Transverse colon (tissue), 4 donors: ENCODE data around the gene PTPN1. TPM values are rescaled to one million over a fixed set of nuclear protein-coding genes. Genes with fewer than 3 reads are reported as not detected.

ENCODE experiments used
- DNase-seq: peaks from one replicate; pipeline ENCODE4 v3.0.0-alpha.2; 2019
- H3K27ac ChIP-seq, 4 donors: fragments of 200-600 bp; sonication (generic); 2 replicates each; pipeline ENCODE4 v1.5.1; 2016 to 2018; ENCODE audit warnings: inconsistent platforms in 4 of 4
- H3K27me3 ChIP-seq: fragments of 200-600 bp; sonication (generic); 2 replicates; pipeline ENCODE4 v1.5.1; 2017; ENCODE audit warnings: inconsistent platforms
- H3K36me3 ChIP-seq, 4 donors: fragments of 200-600 bp; sonication (generic); 2 replicates each; pipeline ENCODE4 v1.5.1; 2017 to 2019; ENCODE audit warnings: inconsistent platforms in 4 of 4
- H3K4me1 ChIP-seq, 4 donors: fragments of 200-600 bp; sonication (generic); 2 replicates each; pipeline ENCODE4 v1.5.1; 2017 to 2020; ENCODE audit warnings: inconsistent platforms in 4 of 4
- H3K4me3 ChIP-seq, 4 donors: fragments of 200-600 bp; sonication (generic); 1 replicate in 1 of 4; 2 replicates in 3 of 4; pipeline versions ENCODE4 v1.5.1 to v1.6.1; 2017 to 2019; ENCODE audit warnings: inconsistent platforms in 4 of 4
- H3K9me3 ChIP-seq, 2 donors: fragments of 200-600 bp; sonication (generic); 2 replicates each; pipeline ENCODE4 v1.5.1; 2017 to 2019; ENCODE audit warnings: inconsistent platforms in 2 of 2
- CTCF ChIP-seq, 5 experiments: fragments of 200-600 bp in 3 of 5; fragments of 450-650 bp in 2 of 5; sonication (generic) in 3 of 5; IDR thresholded peaks; 1 replicate in 2 of 5; 2 replicates in 3 of 5; pipeline ENCODE4 v1.5.1; 2016 to 2017; ENCODE audit warnings: antibody characterized with exemption in 5 of 5, inconsistent platforms in 3 of 5, mild to moderate bottlenecking in 2 of 5, moderate library complexity in 1 of 5
- EP300 ChIP-seq: sonication (generic); formaldehyde crosslinking; IDR thresholded peaks from one replicate; pipeline ENCODE4 v1.6.1; 2017; ENCODE audit warnings: antibody characterized with exemption, low read depth
- POLR2A ChIP-seq: fragments of 450-650 bp; IDR thresholded peaks from one replicate; pipeline ENCODE4 v1.6.1; 2016; ENCODE audit warnings: antibody characterized with exemption, mild to moderate bottlenecking, moderate library complexity
- POLR2AphosphoS5 ChIP-seq, 3 donors: sonication (generic); formaldehyde crosslinking; IDR thresholded peaks; one replicate each; pipeline ENCODE4 v1.6.1; 2016; ENCODE audit warnings: antibody characterized with exemption in 3 of 3
- WGBS, 2 donors: methylation state at CpG; one replicate each; pipeline ENCODE4 v1.1.5; 2018; ENCODE audit warnings: low coverage in 1 of 2; 5-methylcytosine and 5-hydroxymethylcytosine counted together
- in situ Hi-C, 4 donors: fragments of 200-750 bp; cut with MboI; loops; one replicate each; pipeline versions ENCODE4 v1.15.0 to v1.15.1; 2017; ENCODE audit warnings: low sequenced_read_pairs in 3 of 4, low pct_ligation_motif_present in 1 of 4, low pct_unique_long_range_greater_than_20kb in 1 of 4
- intact Hi-C: fragments of 100-400 bp; cut with DNase I; formaldehyde crosslinking; loops from one replicate; pipeline ENCODE4 v1.15.1; 2023; ENCODE audit warnings: low total_unique reads
- total RNA-seq, 4 donors: library from RNA; depleted of rRNA; stranded (reverse); fragments of >200 nt; gene quantifications; one replicate each; pipeline ENCODE4 v1.1.0, GENCODE V29; 2016

The PTPN1 gene
- total RNA-seq, 4 donors from 2014 or later, result 19.3 to 34.8 (median 28.8) TPM

- TF ChIP-seq CTCF (IDR thresholded peaks at IDR 0.05), result peak; percentile 69 to 79 (median 72)
- TF ChIP-seq POLR2AphosphoS5 (IDR thresholded peaks at IDR 0.05), result no peak
- no peaks in the 10 kb centered on the region for H3K9me3 ChIP-seq
- DNase-seq, result peak; percentile 78
- 53% methylated on average over 12 of the region's 12 CpGs for WGBS, 2 donors
- H3K27me3 ChIP-seq, result no peaks in the 10 kb centered on the region
- in situ Hi-C loops, result loop anchor here (5.0 to 10.0 kb wide), 6 partner anchors 64 to 391 kb away; partner anchors contain the start of gene PTPN1 (in 1 of the 4)
- H3K4me3 ChIP-seq, result no peak overlapping the region
- H3K4me1 ChIP-seq, result peaks cover 9 to 43% (median 32%) of the 10 kb centered on the region in 4 donors
- peak overlapping the region; percentile 51 to 75 (median 60) for H3K27ac ChIP-seq
- intact Hi-C loops, result loop anchor here (1.0 to 5.0 kb wide), 2 partner anchors 94 to 390 kb away; no protein-coding TSS in a partner anchor
- peaks cover 0 to 29% (median 15%) of the 10 kb centered on the region in 4 donors for H3K36me3 ChIP-seq
Measured at GRCh38 chr20:50575865-50576720, 65.9 kb downstream of the PTPN1 start.

- Histone ChIP-seq H3K27ac (peak overlapping the region; percentile 56 to 75 (median 62)), H3K4me1 (peaks cover 9 to 41% (median 30%) of the 10 kb centered on the region in 4 donors), H3K9me3 (no peaks in the 10 kb centered on the region), H3K36me3 (peaks cover 0 to 42% (median 19%) of the 10 kb centered on the region in 4 donors), H3K4me3 (no peak overlapping the region), H3K27me3 (no peaks in the 10 kb centered on the region)
- intact Hi-C loops, result loop anchor here (5.0 kb wide), 1 partner anchor 95 kb away; no protein-coding TSS in a partner anchor
- 67 to 76% methylated on average over 1 to 17 of the region's 17 CpGs for WGBS, 2 donors
- TF ChIP-seq POLR2AphosphoS5 (IDR thresholded peaks at IDR 0.05) (peak; percentile 17 to 62 (median 36)), CTCF (IDR thresholded peaks at IDR 0.05) (peak in 1 of 5 experiments; percentile 9), EP300 (no peak), POLR2A (no peak)
- peak; percentile 70 for DNase-seq
- in situ Hi-C loops, result loop anchor here (5.0 to 10.0 kb wide), 6 partner anchors 65 to 393 kb away; partner anchors contain the start of gene PTPN1 (in 1 of the 4)
Measured at GRCh38 chr20:50577175-50578018, 67.2 kb downstream of the PTPN1 start.

GRCh38 chr20:50578061-50578777, 68.0 kb downstream of the PTPN1 start:
- WGBS, 2 donors, result 72 to 82% methylated on average over 4 to 14 of the region's 14 CpGs
- peak; percentile 68 for DNase-seq
- in situ Hi-C loops, result loop anchor here (5.0 to 10.0 kb wide), 6 partner anchors 66 to 393 kb away; partner anchors contain the start of gene PTPN1 (in 1 of the 4)
- peak overlapping the region; percentile 56 to 75 (median 62) for H3K27ac ChIP-seq
- H3K27me3 ChIP-seq, result no peaks in the 10 kb centered on the region
- TF ChIP-seq POLR2AphosphoS5 (IDR thresholded peaks at IDR 0.05), result no peak
- TF ChIP-seq CTCF (IDR thresholded peaks at IDR 0.05), result no peak
- TF ChIP-seq POLR2A, result no peak
- TF ChIP-seq EP300, result no peak
- H3K4me1 ChIP-seq, result peaks cover 9 to 32% (median 25%) of the 10 kb centered on the region in 4 donors
- H3K36me3 ChIP-seq, result peaks cover 0 to 50% (median 22%) of the 10 kb centered on the region in 4 donors
- no peaks in the 10 kb centered on the region for H3K9me3 ChIP-seq
- no peak overlapping the region for H3K4me3 ChIP-seq
- intact Hi-C loops, result loop anchor here (5.0 kb wide), 1 partner anchor 96 kb away; no protein-coding TSS in a partner anchor
